Hematopoietic multipotent progenitor cell treated with erythropoietin and hydrocortisone succinate and interleukin-3 and kit ligand, for 8 days (in vitro differentiated cells): ENCODE data around the gene PGBD4.
"Not testable (repeated sequence)": the region's sequence is repeated elsewhere in the genome, so short reads cannot be mapped to it uniquely, and the experiment has no call there.

Source experiments
- DNase-seq: peaks from one replicate; pipeline ENCODE4 v3.0.0-alpha.2; 2015

The PGBD4 gene

GRCh38 chr15:34114739-34115138 is 12.9 kb downstream of the PGBD4 start:
- DNase-seq: no peak

GRCh38 chr15:34116620-34117019 is 14.7 kb downstream of the PGBD4 start:
- no peak for DNase-seq

- DNase-seq: no peak
Measured at GRCh38 chr15:34119291-34119690, 17.4 kb downstream of the PGBD4 start.

GRCh38 chr15:34120420-34120819 is 18.5 kb downstream of the PGBD4 start:
- not testable (repeated sequence) for DNase-seq

DNA sequence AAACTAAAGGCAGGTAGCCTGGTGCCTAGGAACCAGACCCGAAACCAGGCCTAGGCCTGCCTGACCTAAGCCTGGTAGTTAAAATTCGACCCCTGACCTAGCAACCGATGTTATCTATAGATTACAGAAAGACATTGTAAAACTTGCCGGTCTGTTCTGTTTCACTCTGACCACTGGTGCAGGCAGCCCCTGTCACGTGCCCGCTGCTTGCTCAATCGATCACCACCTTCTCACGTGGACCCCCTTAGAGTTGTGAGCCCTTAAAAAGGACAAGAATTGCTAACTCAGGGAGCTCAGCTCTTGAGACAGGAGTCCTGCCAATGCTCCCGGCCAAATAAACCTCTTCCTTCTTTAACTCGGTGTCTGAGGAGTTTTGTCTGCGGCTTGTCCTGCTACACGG is 19.9 kb downstream of the PGBD4 start:
- not testable (repeated sequence) for DNase-seq

DNA sequence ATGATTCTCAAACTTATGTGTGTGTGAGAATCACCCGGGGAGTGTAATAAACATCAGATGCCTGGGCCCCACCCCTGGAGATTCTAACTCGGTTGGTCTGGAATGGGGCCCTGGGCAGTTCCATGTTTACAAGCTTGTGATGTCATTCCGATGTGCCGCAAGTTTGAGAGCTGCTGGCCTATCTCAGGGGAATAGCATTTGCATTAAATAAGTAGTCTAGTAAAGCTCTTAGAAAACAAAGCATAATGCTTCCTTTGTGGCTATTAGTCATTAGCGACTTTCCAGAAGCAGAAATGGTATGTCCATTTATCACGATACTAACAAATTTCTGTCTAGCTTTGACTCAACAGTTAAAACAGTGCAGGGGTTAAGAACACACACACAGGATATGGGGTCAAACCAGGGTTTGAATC is 20.9 kb downstream of the PGBD4 start:
- no peak for DNase-seq

GRCh38 chr15:34124651-34125050 is 22.8 kb downstream of the PGBD4 start:
- DNase-seq: no peak

DNA sequence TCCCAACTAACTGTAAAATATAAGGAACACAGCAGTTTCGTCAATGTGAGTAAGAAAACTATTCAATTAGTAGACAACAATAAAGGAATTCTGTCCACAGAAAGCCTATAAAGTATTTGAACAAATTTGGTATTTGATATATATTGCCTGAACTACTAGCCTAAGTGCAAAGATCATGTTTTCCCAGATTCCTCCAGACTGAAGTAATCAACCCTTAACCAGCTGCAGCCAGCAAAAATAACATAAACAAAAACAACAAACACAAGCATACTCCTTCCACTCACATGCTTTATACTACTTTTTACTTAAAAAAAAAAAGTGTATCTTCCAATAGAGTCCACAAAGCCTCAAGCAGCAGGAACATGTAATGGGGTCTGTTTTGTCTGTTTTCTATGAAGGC is 24.1 kb downstream of the PGBD4 start:
- no peak for DNase-seq

DNA sequence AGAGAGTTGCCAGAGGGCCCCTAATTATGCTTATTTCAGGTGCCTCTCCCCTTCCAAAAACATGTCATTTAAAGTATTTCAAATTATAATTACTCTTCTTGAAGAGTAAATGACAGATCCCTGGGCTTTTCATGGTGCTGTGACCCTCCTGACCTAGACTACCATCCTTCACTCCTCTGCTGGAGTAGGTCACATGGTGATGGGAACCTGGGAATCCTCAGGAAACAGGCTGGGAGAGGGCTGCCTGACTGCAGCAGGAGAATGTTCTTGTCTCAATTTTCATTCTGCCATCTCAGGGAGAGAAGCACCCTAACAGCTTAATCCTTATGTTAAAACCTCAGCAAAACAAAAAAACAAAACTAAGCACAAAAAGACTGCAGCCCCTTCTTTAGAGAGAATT is 24.6 kb downstream of the PGBD4 start:
- no peak for DNase-seq

DNA sequence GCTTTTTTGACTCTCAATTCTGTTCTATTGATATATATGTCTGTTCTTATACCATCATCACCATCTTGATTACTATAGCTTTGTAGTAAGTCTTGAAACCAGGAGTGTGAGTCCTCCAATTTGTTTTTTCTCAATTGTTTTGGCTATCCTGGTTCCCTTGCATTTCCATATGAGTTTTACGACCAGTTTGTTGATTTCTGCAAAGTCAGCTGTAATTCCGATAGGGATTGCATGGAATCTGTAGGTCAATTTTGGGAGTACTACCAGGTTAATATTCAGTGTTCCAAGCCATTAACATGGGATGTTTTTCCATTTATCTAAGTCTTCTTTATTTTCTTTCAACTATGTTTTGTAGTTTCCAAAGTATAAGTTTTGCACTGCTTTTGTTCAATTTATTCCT is 27.0 kb downstream of the PGBD4 start:
- DNase-seq: no peak

GRCh38 chr15:34132881-34133280 is 31.0 kb downstream of the PGBD4 start:
- DNase-seq: no peak

GRCh38 chr15:34133511-34133910 is 31.6 kb downstream of the PGBD4 start:
- DNase-seq: no peak

- no peak for DNase-seq
Measured at GRCh38 chr15:34147371-34148140, 45.7 kb downstream of the PGBD4 start.

- no peak for DNase-seq
Measured at GRCh38 chr15:34154725-34155204, 52.9 kb downstream of the PGBD4 start.

- no peak for DNase-seq
Measured at GRCh38 chr15:34155859-34156258, 54.0 kb downstream of the PGBD4 start.
